HCT116 (cell line): ENCODE measurements around the gene LGALS3.

Experiments used
- JUND ChIP-seq: IDR thresholded peaks from 2 replicates; pipeline ENCODE4 v1.6.1; 2012
- SRF ChIP-seq: IDR thresholded peaks from 2 replicates; pipeline ENCODE4 v1.6.1; 2012; ENCODE audit warnings: low read depth
- TF ChIP-seq, protein P1 (sequence below): IDR thresholded peaks from 2 replicates; pipeline ENCODE4 v1.6.1; 2012
- TF ChIP-seq, protein P2 (sequence below), 3 experiments: fragments of 200-600 bp in 1 of 3; sonication (generic) in 1 of 3; IDR thresholded peaks in 2 of 3; conservative IDR thresholded peaks in 1 of 3; 2 replicates each; pipeline ENCODE4 v1.5.1; 2012 to 2017; ENCODE audit warnings: low read depth in 2 of 3, low read length in 2 of 3, antibody characterized with exemption in 1 of 3, borderline replicate concordance in 1 of 3, control low read depth in 1 of 3, mild to moderate bottlenecking in 1 of 3, mixed read lengths in 1 of 3, mixed run types in 1 of 3, moderate library complexity in 1 of 3; ENCODE audit not compliant: insufficient read depth in 1 of 3

DNA sequence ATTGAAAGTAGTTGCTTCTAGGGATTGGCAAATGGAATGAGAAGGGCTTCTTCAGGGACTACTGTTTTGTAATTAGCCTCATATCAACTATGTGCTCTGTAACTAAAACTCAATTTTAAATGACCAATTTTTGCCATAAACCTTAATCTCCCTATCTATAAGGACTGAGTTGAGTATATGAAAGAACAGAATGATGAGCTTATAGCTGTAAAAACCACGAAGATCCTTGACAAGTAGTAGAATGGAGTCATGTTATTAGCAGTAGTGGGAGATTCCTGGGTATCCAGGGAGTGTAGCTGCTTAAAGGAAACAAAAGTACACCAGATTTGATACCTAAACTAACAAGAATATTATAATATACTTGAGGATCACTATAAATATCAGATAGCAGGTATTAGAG lies 28.0 kb downstream of the LGALS3 start:
- no peak for TF ChIP-seq SRF
- TF ChIP-seq JUND, result no peak
- TF ChIP-seq, protein P1, sequence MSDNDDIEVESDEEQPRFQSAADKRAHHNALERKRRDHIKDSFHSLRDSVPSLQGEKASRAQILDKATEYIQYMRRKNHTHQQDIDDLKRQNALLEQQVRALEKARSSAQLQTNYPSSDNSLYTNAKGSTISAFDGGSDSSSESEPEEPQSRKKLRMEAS, result no peak
- TF ChIP-seq, protein P2, sequence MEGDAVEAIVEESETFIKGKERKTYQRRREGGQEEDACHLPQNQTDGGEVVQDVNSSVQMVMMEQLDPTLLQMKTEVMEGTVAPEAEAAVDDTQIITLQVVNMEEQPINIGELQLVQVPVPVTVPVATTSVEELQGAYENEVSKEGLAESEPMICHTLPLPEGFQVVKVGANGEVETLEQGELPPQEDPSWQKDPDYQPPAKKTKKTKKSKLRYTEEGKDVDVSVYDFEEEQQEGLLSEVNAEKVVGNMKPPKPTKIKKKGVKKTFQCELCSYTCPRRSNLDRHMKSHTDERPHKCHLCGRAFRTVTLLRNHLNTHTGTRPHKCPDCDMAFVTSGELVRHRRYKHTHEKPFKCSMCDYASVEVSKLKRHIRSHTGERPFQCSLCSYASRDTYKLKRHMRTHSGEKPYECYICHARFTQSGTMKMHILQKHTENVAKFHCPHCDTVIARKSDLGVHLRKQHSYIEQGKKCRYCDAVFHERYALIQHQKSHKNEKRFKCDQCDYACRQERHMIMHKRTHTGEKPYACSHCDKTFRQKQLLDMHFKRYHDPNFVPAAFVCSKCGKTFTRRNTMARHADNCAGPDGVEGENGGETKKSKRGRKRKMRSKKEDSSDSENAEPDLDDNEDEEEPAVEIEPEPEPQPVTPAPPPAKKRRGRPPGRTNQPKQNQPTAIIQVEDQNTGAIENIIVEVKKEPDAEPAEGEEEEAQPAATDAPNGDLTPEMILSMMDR (IDR thresholded peaks at IDR 0.05 in 2 of 3, conservative IDR thresholded peaks at IDR 0.05 in 1 of 3; ENCODE audit: borderline replicate concordance in 1 of 3, insufficient read depth in 1 of 3, low read depth in 2 of 3, low read length in 2 of 3), result no peak
